COR-L47 (cell line): ENCODE data around the gene LURAP1L.
"Not testable (repeated sequence)": the region's sequence is repeated elsewhere in the genome, so short reads cannot be mapped to it uniquely, and the experiment has no call there.

Experiments used
- DNase-seq: peaks from one replicate; lab custom pipeline; 2025; lab: John Stamatoyannopoulos, UW

LURAP1L gene

GRCh38 chr9:12856603-12857002 is 81.8 kb downstream of the LURAP1L start:
- DNase-seq = no peak

- peak; percentile 50 for DNase-seq
These were observed 85.0 kb downstream of the LURAP1L start for GRCh38 chr9:12859704-12860251.

- no peak for DNase-seq
These were observed 86.2 kb downstream of the LURAP1L start for GRCh38 chr9:12860998-12861397.

GRCh38 chr9:12862611-12863410 is 88.0 kb downstream of the LURAP1L start:
- DNase-seq = peak; percentile 22

- DNase-seq = no peak
These were observed 88.8 kb downstream of the LURAP1L start for GRCh38 chr9:12863618-12864017.

- DNase-seq = not testable (repeated sequence)
These were observed 90.6 kb downstream of the LURAP1L start for GRCh38 chr9:12865380-12865779.
